Measurements from ENCODE around the gene UGT1A5. TPM values are rescaled to one million over a fixed set of nuclear protein-coding genes. Genes with fewer than 3 reads are reported as not detected.

Gene UGT1A5
- polyA plus RNA-seq, 5 donors: not detected

Other genes starting within 250 kb of the UGT1A5 start
- gene USP40, start 146.1 kb upstream of the UGT1A5 start, polyA plus RNA-seq (ENCODE audit: insufficient read depth in 1 of 5, insufficient read length in 5 of 5, low replicate concordance in 1 of 5): 10 to 100 TPM; 32.9 to 59.7 (median 50.8) TPM
- not detected for gene UGT1A8, start 95.3 kb upstream of the UGT1A5 start, polyA plus RNA-seq (ENCODE audit: insufficient read depth in 1 of 5, insufficient read length in 5 of 5, low replicate concordance in 1 of 5)
- not detected for gene UGT1A10, start 76.5 kb upstream of the UGT1A5 start, polyA plus RNA-seq (ENCODE audit: insufficient read depth in 1 of 5, insufficient read length in 5 of 5, low replicate concordance in 1 of 5)
- gene UGT1A9, start 41.0 kb upstream of the UGT1A5 start, polyA plus RNA-seq (ENCODE audit: insufficient read depth in 1 of 5, insufficient read length in 5 of 5, low replicate concordance in 1 of 5): not detected
- gene UGT1A7, start 31.0 kb upstream of the UGT1A5 start, polyA plus RNA-seq (ENCODE audit: insufficient read depth in 1 of 5, insufficient read length in 5 of 5, low replicate concordance in 1 of 5): not detected
- gene UGT1A6, start 20.0 kb upstream of the UGT1A5 start, polyA plus RNA-seq (ENCODE audit: insufficient read depth in 1 of 5, insufficient read length in 5 of 5, low replicate concordance in 1 of 5): under 1 TPM in 1 of 5 donors, not detected in 4; 0.22 TPM
- gene UGT1A4, start 5.8 kb downstream of the UGT1A5 start, polyA plus RNA-seq (ENCODE audit: insufficient read depth in 1 of 5, insufficient read length in 5 of 5, low replicate concordance in 1 of 5): not detected
- gene UGT1A3, start 16.1 kb downstream of the UGT1A5 start, polyA plus RNA-seq (ENCODE audit: insufficient read depth in 1 of 5, insufficient read length in 5 of 5, low replicate concordance in 1 of 5): not detected
- under 1 TPM in 4 of 5 donors, not detected in 1; 0.05 to 0.10 (median 0.08) TPM for gene UGT1A1, start 47.4 kb downstream of the UGT1A5 start, polyA plus RNA-seq (ENCODE audit: insufficient read depth in 1 of 5, insufficient read length in 5 of 5, low replicate concordance in 1 of 5)
- 1 to 10 TPM in 1 of 5 donors, under 1 TPM in 4; 0.27 to 1.3 (median 0.55) TPM for gene MROH2A, start 65.4 kb downstream of the UGT1A5 start, polyA plus RNA-seq (ENCODE audit: insufficient read depth in 1 of 5, insufficient read length in 5 of 5, low replicate concordance in 1 of 5)
- 10 to 100 TPM; 15.4 to 48.8 (median 28.9) TPM for gene HJURP, start 141.6 kb downstream of the UGT1A5 start, polyA plus RNA-seq (ENCODE audit: insufficient read depth in 1 of 5, insufficient read length in 5 of 5, low replicate concordance in 1 of 5)
- under 1 TPM in 4 of 5 donors, not detected in 1; 0.11 to 0.28 (median 0.27) TPM for gene TRPM8, start 204.5 kb downstream of the UGT1A5 start, polyA plus RNA-seq (ENCODE audit: insufficient read depth in 1 of 5, insufficient read length in 5 of 5, low replicate concordance in 1 of 5)